Testis (tissue), 3 donors: ENCODE measurements around the gene LHFPL5. TPM values are rescaled to one million over a fixed set of nuclear protein-coding genes. Genes with fewer than 3 reads are reported as not detected.

ENCODE experiments used
- DNase-seq: peaks from one replicate; pipeline ENCODE4 v3.0.0-alpha.2; 2019
- H3K27ac ChIP-seq, 2 donors: fragments of 200-600 bp; sonication (generic); one replicate each; pipeline ENCODE4 v1.5.1; 2019
- H3K27me3 ChIP-seq: fragments of 200-600 bp; sonication (generic); one replicate; pipeline ENCODE4 v1.5.1; 2019
- H3K36me3 ChIP-seq: fragments of 200-600 bp; sonication (generic); one replicate; pipeline ENCODE4 v1.5.1; 2017; ENCODE audit warnings: low read depth; ENCODE audit errors: missing control alignments
- H3K4me1 ChIP-seq: fragments of 200-600 bp; sonication (generic); one replicate; pipeline ENCODE4 v1.5.1; 2019
- H3K4me3 ChIP-seq, 2 donors: fragments of 200-600 bp; sonication (generic); one replicate each; pipeline ENCODE4 v1.5.1; 2017 to 2019
- H3K9me3 ChIP-seq: fragments of 200-600 bp; sonication (generic); one replicate; pipeline ENCODE4 v1.5.1; 2017
- POLR2A ChIP-seq: fragments of 450-650 bp; IDR thresholded peaks from one replicate; pipeline ENCODE4 v1.6.1; 2017; ENCODE audit warnings: antibody characterized with exemption, mild to moderate bottlenecking, moderate library complexity
- WGBS, 2 donors: methylation state at CpG; one replicate each; pipeline ENCODE4 v1.1.5; 2018; 5-methylcytosine and 5-hydroxymethylcytosine counted together
- intact Hi-C: fragments of 100-400 bp; cut with DNase I; formaldehyde crosslinking; loops from one replicate; pipeline ENCODE4 v1.15.1; 2023; ENCODE audit warnings: low total_unique reads
- polyA plus RNA-seq: library from polyadenylated mRNA; stranded (reverse); fragments of 350-450 nt; fragmentation: Illumina TruSeq; extraction: RNeasy Lipid Tissue Mini Kit (QIAGEN cat#74804); gene quantifications from one replicate; pipeline ENCODE4 v1.2.3, GENCODE V29; 2014; ENCODE audit warnings: low read depth, low replicate concordance; ENCODE audit not compliant: insufficient read depth
- total RNA-seq, 2 donors: library from RNA; depleted of rRNA; stranded (reverse); fragments of >200 nt; gene quantifications; one replicate each; pipeline ENCODE4 v1.2.3, GENCODE V29; 2016
- TF ChIP-seq, protein P1 (sequence below), 3 experiments: fragments of 450-650 bp in 2 of 3; fragments of 200-600 bp in 1 of 3; sonication (generic) in 1 of 3; IDR thresholded peaks; one replicate each; pipeline ENCODE4 v1.5.1; 2016 to 2019; ENCODE audit warnings: antibody characterized with exemption in 3 of 3, mild to moderate bottlenecking in 2 of 3, moderate library complexity in 1 of 3

LHFPL5 gene
- total and polyA plus RNA-seq, 3 donors from 2014 or later, result 0.24 to 0.50 TPM; not detected in 1

DNA sequence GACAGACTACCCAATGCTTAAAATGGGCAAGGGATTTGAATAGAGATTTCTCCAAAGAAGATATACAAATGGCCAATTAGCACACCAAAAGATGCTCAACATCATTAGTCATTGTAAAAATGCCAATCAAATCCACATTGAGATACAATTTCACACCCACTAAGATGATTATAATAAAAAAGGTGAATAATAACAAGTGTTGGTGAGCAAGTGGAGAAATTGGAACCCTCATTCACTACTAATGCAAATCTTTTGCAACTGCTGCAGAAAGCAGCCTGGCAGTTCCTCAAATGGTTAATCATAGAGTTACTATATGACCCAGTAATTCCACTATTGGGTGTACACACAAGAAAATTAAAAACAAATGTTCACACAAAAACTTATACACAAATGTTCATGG lies 12.4 kb downstream of the LHFPL5 start:
- Histone ChIP-seq H3K27ac (no peak overlapping the region), H3K27me3 (no peaks in the 10 kb centered on the region), H3K9me3 (no peaks in the 10 kb centered on the region), H3K4me1 (no peaks in the 10 kb centered on the region), H3K4me3 (no peak overlapping the region), H3K36me3 (no peaks in the 10 kb centered on the region)
- TF ChIP-seq, protein P1, sequence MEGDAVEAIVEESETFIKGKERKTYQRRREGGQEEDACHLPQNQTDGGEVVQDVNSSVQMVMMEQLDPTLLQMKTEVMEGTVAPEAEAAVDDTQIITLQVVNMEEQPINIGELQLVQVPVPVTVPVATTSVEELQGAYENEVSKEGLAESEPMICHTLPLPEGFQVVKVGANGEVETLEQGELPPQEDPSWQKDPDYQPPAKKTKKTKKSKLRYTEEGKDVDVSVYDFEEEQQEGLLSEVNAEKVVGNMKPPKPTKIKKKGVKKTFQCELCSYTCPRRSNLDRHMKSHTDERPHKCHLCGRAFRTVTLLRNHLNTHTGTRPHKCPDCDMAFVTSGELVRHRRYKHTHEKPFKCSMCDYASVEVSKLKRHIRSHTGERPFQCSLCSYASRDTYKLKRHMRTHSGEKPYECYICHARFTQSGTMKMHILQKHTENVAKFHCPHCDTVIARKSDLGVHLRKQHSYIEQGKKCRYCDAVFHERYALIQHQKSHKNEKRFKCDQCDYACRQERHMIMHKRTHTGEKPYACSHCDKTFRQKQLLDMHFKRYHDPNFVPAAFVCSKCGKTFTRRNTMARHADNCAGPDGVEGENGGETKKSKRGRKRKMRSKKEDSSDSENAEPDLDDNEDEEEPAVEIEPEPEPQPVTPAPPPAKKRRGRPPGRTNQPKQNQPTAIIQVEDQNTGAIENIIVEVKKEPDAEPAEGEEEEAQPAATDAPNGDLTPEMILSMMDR (IDR thresholded peaks at IDR 0.05), result no peak
- no peak for TF ChIP-seq POLR2A
- DNase-seq, result no peak
- intact Hi-C loops, result no loop called here

DNA sequence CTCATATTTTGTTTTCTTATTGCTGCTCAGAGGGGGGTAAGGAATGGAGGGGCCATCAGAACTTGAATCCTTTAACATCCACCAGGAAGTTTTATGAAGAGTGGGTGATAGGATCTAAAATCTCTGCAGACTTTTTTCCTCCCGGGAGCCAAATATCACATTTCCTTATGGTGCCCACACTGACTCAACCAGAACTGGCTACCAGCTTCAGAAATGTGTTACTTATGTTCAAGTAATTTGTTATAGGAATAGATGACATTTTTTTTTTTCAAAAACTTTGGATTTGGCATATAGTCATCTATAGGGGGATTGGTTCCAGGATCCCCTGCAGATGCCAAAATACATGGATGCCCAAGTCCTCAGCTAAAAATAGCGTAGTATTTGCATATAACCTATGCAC lies 18.4 kb downstream of the LHFPL5 start:
- Histone ChIP-seq H3K9me3 (no peaks in the 10 kb centered on the region), H3K4me1 (no peaks in the 10 kb centered on the region), H3K27ac (no peak overlapping the region), H3K27me3 (no peaks in the 10 kb centered on the region), H3K36me3 (no peaks in the 10 kb centered on the region), H3K4me3 (no peak overlapping the region)
- 81 to 98% methylated on average over 2 of the region's 2 CpGs for WGBS, 2 donors
- DNase-seq, result no peak
- TF ChIP-seq, protein P1 (IDR thresholded peaks at IDR 0.05), result no peak
- no peak for TF ChIP-seq POLR2A
- intact Hi-C loops, result no loop called here

DNA sequence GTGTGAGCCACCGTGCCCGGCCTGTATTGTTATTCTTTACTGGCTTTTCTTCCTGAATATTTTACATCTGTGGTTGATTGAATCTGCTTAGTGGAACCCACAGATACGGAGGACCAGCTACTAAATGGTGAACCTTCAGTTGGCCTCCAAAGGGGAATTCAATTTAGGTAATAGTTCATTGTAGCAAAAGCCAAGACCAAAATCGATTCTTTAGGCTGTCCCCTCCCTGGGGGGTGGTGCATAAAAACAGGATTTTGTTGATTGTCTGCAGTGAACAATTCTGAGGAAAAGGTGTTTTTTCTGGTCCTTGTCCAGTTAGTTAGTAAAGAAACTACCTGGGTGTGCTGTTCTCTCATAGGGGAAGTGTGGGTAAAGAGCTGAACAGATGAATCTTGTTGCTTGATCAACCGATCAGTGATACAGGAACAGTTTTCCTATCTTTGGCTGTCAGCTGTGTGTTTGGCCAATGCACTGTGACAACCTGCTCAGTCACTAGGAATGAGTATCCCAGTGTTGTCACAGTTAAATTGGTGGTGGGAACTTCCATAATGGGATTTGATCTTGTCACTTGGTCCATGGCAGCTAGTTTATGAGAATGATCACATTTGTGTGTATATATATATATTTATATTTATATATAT lies 19.5 kb downstream of the LHFPL5 start:
- Histone ChIP-seq H3K27ac (no peak overlapping the region), H3K36me3 (no peaks in the 10 kb centered on the region), H3K4me3 (no peak overlapping the region), H3K27me3 (no peaks in the 10 kb centered on the region), H3K4me1 (no peaks in the 10 kb centered on the region), H3K9me3 (no peaks in the 10 kb centered on the region)
- no peak for DNase-seq
- intact Hi-C loops, result no loop called here
- 85 to 94% methylated on average over 5 of the region's 5 CpGs for WGBS, 2 donors
- TF ChIP-seq, protein P1 (IDR thresholded peaks at IDR 0.05), result no peak
- TF ChIP-seq POLR2A, result no peak

DNA sequence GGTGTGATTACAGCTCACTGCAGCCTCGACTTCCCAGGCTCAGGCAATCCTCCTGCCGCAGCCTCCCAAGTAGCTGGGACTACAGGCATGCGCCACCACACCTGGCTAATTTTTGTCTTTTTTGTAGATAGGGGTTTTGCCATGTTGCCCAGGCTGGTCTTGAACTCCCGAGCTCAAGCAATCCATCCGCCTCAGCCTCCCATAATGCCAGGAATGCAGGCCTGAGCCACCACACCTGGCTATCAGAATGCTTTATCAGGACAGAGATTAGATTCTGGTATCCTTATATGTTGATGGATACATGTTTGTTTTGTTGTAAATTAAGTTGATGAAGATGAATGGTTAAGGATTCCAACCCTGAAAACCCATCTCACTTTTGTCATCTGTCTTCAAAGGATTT lies 24.2 kb downstream of the LHFPL5 start:
- no peaks in the 10 kb centered on the region for H3K36me3 ChIP-seq
- H3K4me1 ChIP-seq, result no peaks in the 10 kb centered on the region
- intact Hi-C loops, result no loop called here
- no peak for DNase-seq
- no peak overlapping the region for H3K4me3 ChIP-seq
- H3K27me3 ChIP-seq, result no peaks in the 10 kb centered on the region
- TF ChIP-seq POLR2A, result no peak
- TF ChIP-seq, protein P1 (IDR thresholded peaks at IDR 0.05), result no peak
- no peaks in the 10 kb centered on the region for H3K9me3 ChIP-seq
- no peak overlapping the region for H3K27ac ChIP-seq
- WGBS, 2 donors, result 88 to 92% methylated on average over 5 of the region's 5 CpGs
